ENCODE results near the gene ZNF484. TPM values are rescaled to one million over a fixed set of nuclear protein-coding genes. Genes with fewer than 3 reads are reported as not detected.
"Not testable (repeated sequence)": the region's sequence is repeated elsewhere in the genome, so short reads cannot be mapped to it uniquely, and the experiment has no call there.

Gene ZNF484
- total and polyA plus RNA-seq, 3 donors from 2014 or later = 2.5 to 10.5 (median 10.4) TPM

GRCh38 chr9:92798358-92798757 is 79.5 kb downstream of the ZNF484 start:
- 89 to 92% methylated on average over 11 of the region's 11 CpGs for WGBS, 2 donors
- no peaks in the 10 kb centered on the region for H3K9me3 ChIP-seq
- intact Hi-C loops (cut with DNase I; ENCODE audit: low total_unique reads) = no loop called here
- H3K36me3 ChIP-seq (ENCODE audit: low read depth, missing control alignments) = no peaks in the 10 kb centered on the region
- no peak overlapping the region for H3K4me3 ChIP-seq
- H3K27me3 ChIP-seq = no peaks in the 10 kb centered on the region
- no peaks in the 10 kb centered on the region for H3K4me1 ChIP-seq
- no peak overlapping the region for H3K27ac ChIP-seq
- no peak for TF ChIP-seq POLR2A (IDR thresholded peaks at IDR 0.05)
- TF ChIP-seq CTCF (IDR thresholded peaks at IDR 0.05) = no peak
- no peak for DNase-seq

DNA sequence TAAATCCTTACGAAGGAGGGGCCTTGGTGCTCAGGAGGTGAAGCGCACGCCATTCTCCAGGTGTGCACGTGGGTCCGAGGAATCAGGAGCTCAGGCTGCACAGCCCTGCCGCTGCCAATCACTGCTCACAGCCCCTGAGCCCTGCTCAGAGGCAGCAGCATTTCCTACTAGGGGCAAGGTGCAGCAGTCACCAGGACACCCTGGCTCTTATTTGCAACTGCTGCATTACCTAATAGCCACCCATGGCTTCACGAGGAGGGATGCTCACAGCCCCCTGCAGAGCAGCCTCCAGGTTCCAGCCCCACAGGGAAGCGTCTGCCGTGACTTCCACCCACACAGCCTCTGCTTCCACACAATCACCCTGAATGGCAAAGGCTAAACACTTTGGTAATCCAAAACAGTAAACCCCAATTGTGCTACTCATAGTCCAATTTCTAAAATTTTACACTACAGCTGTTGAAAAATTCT is 81.5 kb downstream of the ZNF484 start:
- H3K27ac ChIP-seq; H3K4me3 ChIP-seq; intact Hi-C loops (cut with DNase I; ENCODE audit: low total_unique reads); H3K9me3 ChIP-seq; H3K4me1 ChIP-seq; H3K36me3 ChIP-seq (ENCODE audit: low read depth, missing control alignments); DNase-seq; H3K27me3 ChIP-seq: not testable (repeated sequence)
- 51 to 69% methylated on average over 6 to 9 of the region's 9 CpGs for WGBS, 2 donors

GRCh38 chr9:92795598-92796336 is 82.1 kb downstream of the ZNF484 start:
- no peaks in the 10 kb centered on the region for H3K27me3 ChIP-seq
- no peak for DNase-seq
- TF ChIP-seq CTCF (IDR thresholded peaks at IDR 0.05) = no peak
- TF ChIP-seq POLR2A (IDR thresholded peaks at IDR 0.05) = no peak
- H3K9me3 ChIP-seq = no peaks in the 10 kb centered on the region
- no peaks in the 10 kb centered on the region for H3K36me3 ChIP-seq (ENCODE audit: low read depth, missing control alignments)
- H3K4me1 ChIP-seq = no peaks in the 10 kb centered on the region
- 64 to 73% methylated on average over 9 of the region's 9 CpGs for WGBS, 2 donors
- H3K4me3 ChIP-seq = no peak overlapping the region
- intact Hi-C loops (cut with DNase I; ENCODE audit: low total_unique reads) = no loop called here
- no peak overlapping the region for H3K27ac ChIP-seq

Small RNAs within 50 kb of the gene (small RNA-seq; reads per million reads assigned to genes)
- 0 reads per million in 2 donors for gene RNU6-714P

Other genes starting within 250 kb of the ZNF484 start
- gene IPPK, start 207.9 kb downstream of the ZNF484 start, total RNA-seq = 10 to 100 TPM; 21.0 to 25.0 TPM
- gene IPPK, start 207.9 kb downstream of the ZNF484 start, polyA plus RNA-seq (ENCODE audit: insufficient read depth, low read depth, low replicate concordance) = 21.9 TPM
- gene BICD2, start 113.2 kb downstream of the ZNF484 start, total RNA-seq = 10 to 100 TPM; 48.0 to 55.7 TPM
- 24.0 TPM for gene BICD2, start 113.2 kb downstream of the ZNF484 start, polyA plus RNA-seq (ENCODE audit: insufficient read depth, low read depth, low replicate concordance)
- gene FGD3, start 69.5 kb upstream of the ZNF484 start, total RNA-seq = 10 to 100 TPM; 12.8 to 14.3 TPM
- 14.0 TPM for gene FGD3, start 69.5 kb upstream of the ZNF484 start, polyA plus RNA-seq (ENCODE audit: insufficient read depth, low read depth, low replicate concordance)
- gene SUSD3, start 180.7 kb upstream of the ZNF484 start, total RNA-seq = 100 to 1,000 TPM; 282 to 537 TPM
- 172 TPM for gene SUSD3, start 180.7 kb upstream of the ZNF484 start, polyA plus RNA-seq (ENCODE audit: insufficient read depth, low read depth, low replicate concordance)
- 100 to 1,000 TPM; 138 to 147 TPM for gene CARD19, start 218.2 kb upstream of the ZNF484 start, total RNA-seq
- gene CARD19, start 218.2 kb upstream of the ZNF484 start, polyA plus RNA-seq (ENCODE audit: insufficient read depth, low read depth, low replicate concordance) = 99.4 TPM